Sciatic nerve (tissue), 2 donors: ENCODE data around the gene FNDC5. TPM values are rescaled to one million over a fixed set of nuclear protein-coding genes. Genes with fewer than 3 reads are reported as not detected.
A peak's percentile ranks its signal among the peaks of the same experiment; 100 is the strongest.

Source experiments
- ATAC-seq: fragments of 200-7000 bp; cut with Tn5 transposase; one replicate; pipeline ENCODE4 v1.9.1; 2020; ENCODE audit warnings: mild to moderate bottlenecking, moderate library complexity
- DNase-seq: peaks from one replicate; pipeline ENCODE4 v3.0.0-alpha.2; 2020; ENCODE audit warnings: low spot score
- intact Hi-C: fragments of 100-400 bp; cut with DNase I; formaldehyde crosslinking; loops from one replicate; pipeline ENCODE4 v1.14.2; 2022
- total RNA-seq: library from RNA; stranded (reverse); fragmentation: NEBNext Ultra II Directional; extraction: Animal tissue kit (Norgen Biotek cat#: 25700); gene quantifications from one replicate; pipeline ENCODE4 v1.2.1, GENCODE V29; 2021
- donor health status: DM: no; HTN: no; CAD: no.
- donor health status: DM: no; HTN: no; CAD: no.

The FNDC5 gene
- total RNA-seq, 1 donor from 2014 or later = 1.6 TPM

DNA sequence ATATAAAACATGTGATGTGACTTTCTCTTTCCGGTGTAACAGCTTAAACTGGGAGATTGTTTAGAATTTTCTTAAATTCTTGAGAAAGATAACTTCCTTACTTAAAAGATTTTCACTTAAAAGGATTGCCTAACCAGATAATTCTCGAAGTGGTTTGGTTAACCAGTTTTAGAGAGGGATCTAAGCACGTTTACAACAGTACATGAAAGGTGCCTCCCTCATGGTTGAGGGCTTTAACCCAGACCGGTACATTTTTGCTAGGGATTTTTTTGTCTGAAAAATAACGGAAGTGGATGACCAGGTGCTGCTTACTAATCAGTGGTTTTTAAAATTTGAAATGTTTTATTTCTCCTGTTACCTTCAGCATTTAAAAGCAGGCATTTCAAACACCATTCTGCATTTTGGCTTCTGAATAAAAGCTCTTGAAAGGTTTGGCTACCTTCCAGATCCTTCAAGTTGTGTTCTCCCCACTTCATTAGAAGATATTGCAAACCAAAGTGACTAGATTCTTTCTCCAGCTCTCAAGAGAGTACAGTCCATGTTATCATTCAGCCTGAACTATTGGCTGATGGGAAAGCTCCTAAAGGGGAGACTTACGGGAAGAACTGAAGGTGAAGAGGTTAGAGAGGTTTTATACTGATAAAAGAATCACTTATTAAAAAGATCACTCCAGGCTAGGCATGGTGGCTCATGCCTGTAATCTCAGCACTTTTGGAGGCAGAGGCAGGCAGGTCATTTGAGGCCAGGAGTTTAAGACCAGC lies 40.4 kb downstream of the FNDC5 start:
- intact Hi-C loops = no loop called here
- DNase-seq = no peak
- ATAC-seq = no peak

DNA sequence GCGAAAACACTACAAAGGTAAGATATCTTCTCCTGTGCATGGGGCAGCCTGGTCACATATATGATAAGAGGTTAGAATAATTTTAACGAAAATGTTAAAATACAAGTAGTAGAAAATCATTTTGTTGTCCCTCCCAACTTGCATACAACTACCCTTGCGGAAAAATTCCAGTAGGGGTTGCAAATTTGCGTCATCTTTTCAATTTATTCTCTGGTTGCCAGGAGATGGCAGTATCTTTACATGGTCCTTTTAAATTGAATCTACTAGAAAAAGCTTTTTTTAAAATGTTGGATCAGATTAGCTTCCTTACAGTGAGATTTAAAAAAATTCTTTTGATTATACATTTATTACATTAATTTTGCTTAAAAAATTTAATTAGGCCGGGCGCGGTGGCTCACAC lies 42.4 kb downstream of the FNDC5 start:
- no peak for DNase-seq
- intact Hi-C loops = no loop called here
- no peak for ATAC-seq

DNA sequence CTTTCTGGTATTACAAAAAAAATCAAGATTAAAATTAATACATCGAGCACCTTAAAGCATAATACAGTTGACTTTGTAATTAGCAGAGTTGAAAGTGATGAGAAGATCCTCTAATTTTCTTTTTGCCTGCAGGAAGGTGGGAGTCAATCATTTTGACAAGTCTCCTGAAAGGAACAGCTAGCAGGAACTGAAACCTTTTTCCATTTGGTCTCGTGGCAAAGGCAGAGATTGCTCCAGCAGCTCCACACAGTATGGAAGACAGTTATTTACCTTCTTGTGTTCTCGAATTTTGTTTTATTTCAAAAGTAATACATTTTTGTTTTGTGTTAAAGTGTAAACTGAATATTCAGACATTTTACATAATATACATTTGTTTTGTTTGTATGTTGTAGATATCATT lies 45.5 kb downstream of the FNDC5 start:
- DNase-seq (no peak), ATAC-seq (no peak)
- intact Hi-C loops = no loop called here

DNA sequence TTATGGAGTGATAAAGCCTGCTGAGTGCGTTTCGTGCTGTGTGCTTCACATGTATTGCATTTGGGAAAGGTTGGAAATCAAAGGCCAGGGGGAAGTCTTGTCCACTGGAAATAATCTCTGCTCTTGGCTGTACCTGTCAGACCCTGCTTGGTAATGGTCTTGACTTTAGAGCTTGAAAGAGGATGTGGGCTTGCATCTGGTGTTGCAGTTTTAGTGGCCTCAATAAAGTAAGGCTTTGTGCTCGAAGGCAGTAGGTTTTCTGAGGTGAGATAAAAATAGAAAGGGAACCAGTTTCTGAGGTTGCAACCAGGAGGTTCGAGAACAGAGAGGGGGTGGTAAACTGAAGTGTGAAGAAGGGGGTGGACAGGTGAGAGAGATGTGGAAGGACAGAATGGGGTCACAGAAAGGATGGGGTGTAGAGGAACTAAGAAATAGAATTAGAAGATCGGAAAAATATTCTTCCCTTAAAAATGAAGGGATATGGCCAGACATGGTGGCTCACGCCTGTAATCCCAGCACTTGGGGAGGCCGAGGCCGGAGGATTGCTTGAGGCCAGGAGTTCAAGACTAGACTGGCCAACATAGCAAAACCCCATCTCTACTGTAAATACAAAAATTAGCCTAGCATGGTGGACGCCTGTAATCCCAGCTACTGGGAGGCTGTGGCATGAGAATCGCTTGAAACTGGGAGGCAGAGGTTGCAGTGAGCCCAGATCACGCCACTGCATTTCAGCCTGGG lies 51.7 kb downstream of the FNDC5 start:
- intact Hi-C loops = no loop called here
- DNase-seq (no peak), ATAC-seq (no peak)

DNA sequence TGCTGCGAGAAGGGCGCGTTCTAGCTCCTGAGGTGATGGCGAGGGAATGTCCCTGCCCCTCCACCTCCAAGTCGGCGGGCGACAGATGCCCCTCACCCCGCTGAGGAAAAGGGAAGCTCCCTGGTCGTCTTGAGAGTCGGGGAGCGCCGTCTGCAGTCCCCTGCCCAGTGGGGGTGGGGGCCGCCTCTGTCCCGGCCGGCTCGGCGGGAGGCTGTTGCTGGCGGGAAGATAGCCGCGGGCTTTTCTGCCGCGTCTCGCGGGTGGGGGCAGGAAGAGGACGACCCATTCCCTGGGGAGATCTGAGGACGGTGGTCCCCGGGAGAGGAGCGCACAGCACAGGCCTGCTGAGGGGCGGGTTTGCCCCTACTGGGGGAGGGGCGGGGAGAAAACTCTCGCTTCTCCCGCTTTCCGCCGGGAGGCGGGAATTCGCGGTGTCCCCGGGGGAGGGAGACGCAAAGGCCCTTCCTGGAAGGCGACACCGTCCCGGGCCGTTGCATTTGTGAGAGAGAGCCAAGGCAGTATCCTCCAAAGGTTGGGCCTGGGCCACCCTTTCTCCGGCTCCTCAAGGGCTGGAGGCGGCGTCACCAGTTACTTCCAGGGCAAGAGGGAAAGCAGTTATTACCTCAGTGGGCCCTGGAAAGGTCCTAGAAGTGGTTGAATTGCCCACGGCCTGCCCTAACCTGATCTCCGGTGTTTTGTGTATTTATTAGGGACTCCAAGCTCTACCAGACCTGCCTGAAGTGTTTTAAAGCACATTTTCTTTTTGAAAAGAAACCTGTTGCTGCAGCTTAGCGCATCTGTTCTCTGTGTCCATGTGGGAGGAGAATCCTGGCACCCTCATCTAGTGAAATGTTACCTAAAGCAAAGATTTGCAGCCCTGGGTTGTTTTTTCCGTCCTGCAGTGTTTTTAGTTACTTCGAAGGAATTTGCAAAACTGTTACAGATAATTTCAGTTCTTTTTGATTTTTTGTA lies 52.6 kb downstream of the FNDC5 start:
- ATAC-seq = peak; percentile 59
- peak; percentile 83 for DNase-seq
- intact Hi-C loops = no loop called here

DNA sequence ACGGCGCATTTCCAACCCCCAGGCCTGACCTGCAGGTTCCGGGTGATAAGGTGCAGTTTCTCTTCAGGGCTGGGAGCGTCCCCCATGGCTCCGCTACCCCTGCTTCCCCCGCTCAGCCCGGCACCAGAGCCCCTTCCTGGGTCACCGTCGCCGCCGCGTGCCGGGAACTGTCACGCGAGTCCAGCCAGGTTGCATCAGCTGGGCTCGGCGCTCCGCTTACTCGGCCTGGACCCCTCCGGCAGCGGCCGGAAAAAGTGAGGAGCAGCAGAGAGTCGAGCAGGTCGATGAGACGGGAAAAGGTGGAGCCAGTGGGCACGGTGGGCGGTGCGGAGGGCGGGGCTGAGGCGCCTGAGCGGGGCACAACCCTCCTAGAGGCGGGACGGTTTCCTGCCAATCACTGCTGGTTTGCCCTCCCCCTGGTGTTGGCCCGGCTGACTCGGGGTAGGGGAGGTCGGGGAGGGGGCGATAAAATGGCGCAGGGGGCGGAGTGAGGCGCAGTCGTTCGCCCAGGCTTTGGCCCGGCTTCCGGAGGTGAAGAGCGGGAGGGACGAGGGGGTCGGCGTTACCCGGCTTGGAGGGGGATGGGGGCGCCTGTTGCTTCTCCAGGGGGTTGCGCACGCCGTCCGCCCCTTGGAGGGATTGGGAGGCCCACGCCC lies 53.4 kb downstream of the FNDC5 start, which contains the start of the genes S100PBP and YARS1:
S100PBP (plus strand) TSS at position 495 of the 656 bp plus-strand sequence. CDS start 8,447 bp downstream, outside the sequence.
YARS1 (minus strand) TSS at position 200 of the 656 bp plus-strand sequence; CDS start at position 86, 114 bp downstream.
- DNase-seq (peak; percentile 99), ATAC-seq (peak; percentile 99)
- intact Hi-C loops = no loop called here

DNA sequence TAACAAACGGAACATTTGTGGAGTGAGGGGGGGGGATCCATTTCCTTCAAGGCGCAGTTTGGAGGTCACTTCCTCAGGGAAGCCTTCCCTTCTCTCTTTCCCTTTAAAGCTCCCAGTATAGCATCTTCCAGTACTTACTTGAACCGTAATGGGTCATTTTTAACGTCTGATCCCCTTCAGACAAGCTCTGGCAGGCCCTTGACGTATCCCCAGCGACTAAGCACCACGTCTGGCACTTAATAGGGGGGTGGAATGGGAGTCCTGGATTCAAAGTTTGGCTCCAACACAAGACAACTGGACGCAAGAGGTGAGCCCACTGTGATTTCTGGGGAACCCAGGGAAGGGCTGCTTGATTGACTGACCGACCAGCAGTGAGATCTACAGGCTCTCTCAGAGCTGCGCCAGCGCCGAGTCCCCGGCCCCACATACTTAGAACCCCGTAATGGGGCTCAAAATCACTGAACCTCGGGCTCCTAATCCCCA lies 54.0 kb downstream of the FNDC5 start:
- intact Hi-C loops = no loop called here
- ATAC-seq = no peak
- DNase-seq = no peak

DNA sequence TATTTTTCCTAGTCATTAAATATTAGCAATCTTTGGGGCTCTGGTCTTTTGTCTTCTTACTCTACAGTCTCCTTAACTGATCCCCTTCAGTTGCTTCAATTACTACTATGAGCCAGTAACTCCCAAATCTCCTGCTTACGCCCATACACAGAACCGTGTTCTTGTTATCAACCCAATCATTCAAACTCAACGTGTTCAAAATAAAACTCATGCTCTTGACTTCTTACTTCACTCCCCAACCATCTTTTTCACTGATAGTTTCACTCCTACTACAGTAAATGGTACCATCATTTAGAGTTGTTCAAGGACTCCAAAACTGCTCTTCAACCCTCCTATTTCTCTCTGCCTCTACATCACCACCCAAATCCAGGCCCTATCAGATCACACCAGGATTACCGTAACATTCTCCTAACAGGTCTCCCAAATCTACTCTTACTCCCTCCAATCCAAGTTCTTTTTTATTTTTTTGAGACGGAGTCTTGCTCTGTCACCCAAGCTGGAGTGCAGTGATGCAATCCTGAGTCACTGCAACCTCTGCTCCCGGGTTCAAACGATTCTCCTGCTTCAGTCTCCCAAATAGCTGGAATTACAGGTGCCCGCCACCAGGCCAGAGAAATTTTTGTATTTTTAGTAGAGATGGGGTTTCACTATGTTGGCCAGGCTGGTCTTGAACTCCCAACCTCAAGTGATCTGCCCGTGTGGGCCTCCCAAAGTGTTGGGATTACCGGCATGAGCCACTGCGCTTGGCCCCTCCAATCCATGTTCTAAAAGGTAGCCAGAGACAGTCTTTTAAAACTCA lies 56.6 kb downstream of the FNDC5 start:
- DNase-seq (no peak), ATAC-seq (no peak)
- intact Hi-C loops = no loop called here

Other genes starting within 250 kb of the FNDC5 start
- 39.9 TPM for gene ZBTB8OS, start 220.4 kb downstream of the FNDC5 start, total RNA-seq
- 125 TPM for gene RBBP4, start 219.7 kb downstream of the FNDC5 start, total RNA-seq
- 9.1 TPM for gene SYNC, start 168.1 kb downstream of the FNDC5 start, total RNA-seq
- gene YARS1, start 53.6 kb downstream of the FNDC5 start, total RNA-seq = 46.8 TPM
- 59.8 TPM for gene S100PBP, start 53.3 kb downstream of the FNDC5 start, total RNA-seq
- gene HPCA, start 15.6 kb upstream of the FNDC5 start, total RNA-seq = 0.27 TPM
- 12.3 TPM for gene TMEM54, start 30.5 kb upstream of the FNDC5 start, total RNA-seq
- gene RNF19B, start 93.9 kb upstream of the FNDC5 start, total RNA-seq = 33.3 TPM
- 111 TPM for gene AK2, start 166.0 kb upstream of the FNDC5 start, total RNA-seq
- gene AZIN2, start 210.2 kb upstream of the FNDC5 start, total RNA-seq = 12.4 TPM